ENCODE results near the gene ARID3C.

GRCh38 chr9:34637356-34638137 is 8.7 kb upstream of the ARID3C start, which contains the start of gene SIGMAR1:
- TF ChIP-seq CTCF (conservative IDR thresholded peaks at IDR 0.05 in 1 of 2, IDR thresholded peaks at IDR 0.05 in 1 of 2; ENCODE audit: low read depth in 1 of 2, low read length in 2 of 2) (no peak), EZH2 (IDR thresholded peaks at IDR 0.05; ENCODE audit: low read length, missing control alignments) (no peak)
